Panc1 (cell line): ENCODE results near the gene GAD1.

Experiments
- CTCF ChIP-seq: fragments of 450-650 bp; IDR thresholded peaks from 2 replicates; pipeline ENCODE4 v1.5.1; 2017; ENCODE audit warnings: mild to moderate bottlenecking
- POLR2AphosphoS5 ChIP-seq: IDR thresholded peaks from 2 replicates; pipeline ENCODE4 v1.6.1; 2012; ENCODE audit warnings: mild to moderate bottlenecking, low read depth, low read length, moderate library complexity

- TF ChIP-seq POLR2AphosphoS5 (no peak), CTCF (no peak)
These were observed 6.6 kb downstream of the GAD1 start for GRCh38 chr2:170823088-170823897.
